Measurements from ENCODE around the gene ZCCHC17.

- TF ChIP-seq CTCF (IDR thresholded peaks at IDR 0.05) (no peak), POLR2A (IDR thresholded peaks at IDR 0.05) (no peak)
Measured at GRCh38 chr1:31387612-31388011, 90.8 kb downstream of the ZCCHC17 start.
